IMR-90 (cell line): ENCODE results near the gene KLHL33. TPM values are rescaled to one million over a fixed set of nuclear protein-coding genes. Genes with fewer than 3 reads are reported as not detected.

Source experiments
- ATAC-seq: fragments of 200-7000 bp; cut with Tn5 transposase; 2 replicates; pipeline ENCODE4 v1.9.1; 2020; ENCODE audit warnings: low read depth, mild to moderate bottlenecking, moderate library complexity
- Bru-seq: library from RNA; stranded (reverse); fragments of 400-500 nt; gene quantifications from one replicate; lab custom pipeline; 2021; lab: Mats Ljungman, UMichigan
- BruChase-seq, 2 experiments: library from RNA; stranded (reverse); fragments of 400-500 nt; gene quantifications; one replicate each; lab custom pipeline; 2021; lab: Mats Ljungman, UMichigan
- BruUV-seq: library from RNA; stranded (reverse); fragments of 400-500 nt; replicated peaks from 2 replicates; lab custom pipeline; 2021; lab: Mats Ljungman, UMichigan
- CTCF ChIA-PET: fragments of 300-600 bp; formaldehyde crosslinking; extraction: SDS; loops from one replicate; lab custom pipeline; 2021; ENCODE audit warnings: antibody characterized with exemption; lab: Yijun Ruan, JAX
- POLR2A ChIA-PET: fragments of 300-600 bp; sonication (Branson Sonifier 250); formaldehyde crosslinking; loops from one replicate; lab custom pipeline; 2022; ENCODE audit warnings: antibody characterized with exemption; ENCODE audit not compliant: unreplicated experiment; lab: Charles Lee
- DNase-seq: peaks from one replicate; pipeline ENCODE4 v3.0.0; 2013
- H2AFZ ChIP-seq: replicated peaks from 2 replicates; pipeline ENCODE3; 2013; ENCODE audit warnings: low read length, mild to moderate bottlenecking; ENCODE audit not compliant: poor library complexity
- H2AK5ac ChIP-seq: 2 replicates; pipeline ENCODE4 v1.6.1; 2013; ENCODE audit warnings: low read depth, low read length, inconsistent platforms
- H2AK9ac ChIP-seq: replicated peaks from 2 replicates; pipeline ENCODE3; 2013; ENCODE audit warnings: mild to moderate bottlenecking, low read depth, low read length, moderate library complexity; ENCODE audit not compliant: poor library complexity
- H2BK120ac ChIP-seq: 2 replicates; pipeline ENCODE4 v1.6.1; 2013; ENCODE audit warnings: low read depth, low read length, inconsistent platforms
- H2BK15ac ChIP-seq: 3 replicates; pipeline ENCODE4 v1.6.1; 2013; ENCODE audit warnings: low read depth, low read length, inconsistent platforms
- H2BK20ac ChIP-seq: 2 replicates; pipeline ENCODE4 v1.6.1; 2013; ENCODE audit warnings: low read depth, mild to moderate bottlenecking, inconsistent platforms, low read length, moderate library complexity
- H2BK5ac ChIP-seq: 2 replicates; pipeline ENCODE4 v1.6.1; 2013; ENCODE audit warnings: mild to moderate bottlenecking, low read depth, low read length, inconsistent platforms; ENCODE audit not compliant: poor library complexity, severe bottlenecking
- H3K14ac ChIP-seq: replicated peaks from 2 replicates; pipeline ENCODE4 v1.6.1; 2013; ENCODE audit warnings: low read depth, low read length, inconsistent platforms
- H3K18ac ChIP-seq: 2 replicates; pipeline ENCODE4 v1.6.1; 2013; ENCODE audit warnings: low read depth, low read length, control low read depth
- H3K23ac ChIP-seq: 2 replicates; pipeline ENCODE4 v1.6.1; 2013; ENCODE audit warnings: low read depth, low read length, inconsistent platforms
- H3K27ac ChIP-seq: 2 replicates; pipeline ENCODE4 v1.5.1; 2013; ENCODE audit warnings: mild to moderate bottlenecking, control low read depth, low read length; ENCODE audit not compliant: insufficient read depth
- H3K27me3 ChIP-seq: 2 replicates; pipeline ENCODE4 v1.6.1; 2013; ENCODE audit warnings: low read length; ENCODE audit not compliant: control insufficient read depth, insufficient read depth
- H3K36me3 ChIP-seq: 2 replicates; pipeline ENCODE4 v1.6.1; 2013; ENCODE audit warnings: low read length, mixed read lengths; ENCODE audit not compliant: control insufficient read depth, insufficient read depth
- H3K4ac ChIP-seq: 2 replicates; pipeline ENCODE4 v1.6.1; 2013; ENCODE audit warnings: low read depth, low read length, inconsistent platforms
- H3K4me1 ChIP-seq: 2 replicates; pipeline ENCODE4 v1.6.1; 2013; ENCODE audit warnings: low read length, mixed read lengths; ENCODE audit not compliant: control insufficient read depth, insufficient read depth
- H3K4me2 ChIP-seq: 2 replicates; pipeline ENCODE4 v1.6.1; 2013; ENCODE audit warnings: low read depth, mild to moderate bottlenecking, control low read depth, low read length, moderate library complexity
- H3K4me3 ChIP-seq: 2 replicates; pipeline ENCODE4 v1.5.1; 2013; ENCODE audit warnings: low read depth, mild to moderate bottlenecking, control low read depth, low read length, moderate library complexity; ENCODE audit not compliant: insufficient read depth
- H3K56ac ChIP-seq: 2 replicates; pipeline ENCODE4 v1.6.1; 2013; ENCODE audit warnings: low read length, inconsistent platforms; ENCODE audit not compliant: insufficient read depth; ENCODE audit errors: extremely low read depth
- H3K79me1 ChIP-seq, 2 experiments: 2 replicates each; pipeline ENCODE4 v1.6.1; 2013; ENCODE audit warnings: low read length in 2 of 2, inconsistent platforms in 1 of 2, low read depth in 1 of 2
- H3K9ac ChIP-seq: 2 replicates; pipeline ENCODE4 v1.6.1; 2013; ENCODE audit warnings: low read depth, low read length, control low read depth
- H3K9me1 ChIP-seq: 2 replicates; pipeline ENCODE4 v1.6.1; 2013; ENCODE audit warnings: low read length, inconsistent platforms; ENCODE audit not compliant: insufficient read depth
- H3K9me3 ChIP-seq: 2 replicates; pipeline ENCODE4 v1.6.1; 2013; ENCODE audit warnings: low read length; ENCODE audit not compliant: control insufficient read depth, insufficient read depth
- H4K20me1 ChIP-seq: 2 replicates; pipeline ENCODE4 v1.6.1; 2013; ENCODE audit warnings: low read length, inconsistent platforms; ENCODE audit not compliant: insufficient read depth
- H4K5ac ChIP-seq: 2 replicates; pipeline ENCODE4 v1.6.1; 2013; ENCODE audit warnings: mild to moderate bottlenecking, low read depth, low read length, control low read depth
- H4K8ac ChIP-seq, 2 experiments: 2 replicates each; pipeline ENCODE4 v1.6.1; 2013; ENCODE audit warnings: low read depth in 2 of 2, low read length in 2 of 2, control low read depth in 1 of 2, inconsistent platforms in 1 of 2
- H4K91ac ChIP-seq: 2 replicates; pipeline ENCODE4 v1.6.1; 2013; ENCODE audit warnings: low read depth, low read length, inconsistent platforms; ENCODE audit not compliant: insufficient read depth
- BHLHE40 ChIP-seq: fragments of 150-350 bp; IDR thresholded peaks from 2 replicates; pipeline ENCODE4 v1.6.1; 2016; ENCODE audit warnings: mild to moderate bottlenecking, low read depth, low read length
- CHD1 ChIP-seq: IDR thresholded peaks from 2 replicates; pipeline ENCODE4 v1.6.1; 2012; ENCODE audit warnings: low read depth, low read length, improper control_type of control experiment
- ELK1 ChIP-seq: fragments of 150-350 bp; IDR thresholded peaks from 2 replicates; pipeline ENCODE4 v1.6.1; 2016; ENCODE audit warnings: low read depth, mild to moderate bottlenecking, low read length, moderate library complexity, borderline replicate concordance
- MAZ ChIP-seq: IDR thresholded peaks from 2 replicates; pipeline ENCODE4 v1.6.1; 2012; ENCODE audit warnings: low read depth, mild to moderate bottlenecking, low read length, improper control_type of control experiment, moderate library complexity, borderline replicate concordance
- NFE2L2 ChIP-seq: fragments of 150-350 bp; IDR thresholded peaks from 2 replicates; pipeline ENCODE4 v1.6.1; 2016; ENCODE audit warnings: low read depth, mild to moderate bottlenecking, low read length
- RAD21 ChIP-seq: IDR thresholded peaks from 2 replicates; pipeline ENCODE4 v1.6.1; 2012; ENCODE audit warnings: low read length, improper control_type of control experiment
- SMC3 ChIP-seq: fragments of 150-350 bp; IDR thresholded peaks from 2 replicates; pipeline ENCODE4 v1.6.1; 2016; ENCODE audit warnings: low read depth, mild to moderate bottlenecking, antibody characterized with exemption, low read length, moderate library complexity
- WGBS, 2 experiments: methylation state at CpG; one replicate each; pipeline versions ENCODE4 v1.1.5 to v1.1.7; 2013; ENCODE audit warnings: missing lambda C conversion rate in 2 of 2; ENCODE audit not compliant: insufficient read length in 1 of 2; ENCODE audit errors: extremely low coverage in 2 of 2; 5-methylcytosine and 5-hydroxymethylcytosine counted together
- dilution Hi-C: fragments of 300-500 bp; cut with HindIII; formaldehyde crosslinking; loops from one replicate; pipeline ENCODE4 v1.14.3; 2018; ENCODE audit warnings: low sequenced_read_pairs; ENCODE audit not compliant: unreplicated experiment
- in situ Hi-C: fragments of 300-500 bp; cut with MboI; formaldehyde crosslinking; loops from 3 replicates; pipeline ENCODE4 v1.14.3; 2019; ENCODE audit warnings: low sequenced_read_pairs, inconsistent platforms, mixed read lengths
- intact Hi-C: fragments of 100-400 bp; cut with micrococcal nuclease; formaldehyde crosslinking; loops from 2 replicates; pipeline ENCODE4 v1.10.0; 2022
- long read RNA-seq: library from polyadenylated mRNA; unstranded; transcript quantifications from one replicate; pipeline ENCODE4 v2.0.0, GENCODE V29; 2021; ENCODE audit not compliant: unreplicated experiment
- polyA plus RNA-seq, 3 experiments: library from polyadenylated mRNA; depleted of rRNA; stranded (reverse); fragments of >200 nt; gene quantifications; 2 replicates each; pipeline ENCODE4 v1.2.3, GENCODE V29; 2012; ENCODE audit warnings: low replicate concordance in 1 of 3
- total RNA-seq: library from RNA; depleted of rRNA; stranded (reverse); fragments of >200 nt; gene quantifications from 2 replicates; pipeline ENCODE4 v1.2.3, GENCODE V29; 2012; rRNA removed
- TF ChIP-seq, protein P1 (sequence below): fragments of 150-350 bp; IDR thresholded peaks from 2 replicates; pipeline ENCODE4 v1.6.1; 2017; ENCODE audit warnings: mild to moderate bottlenecking, antibody characterized with exemption, low read length, low read depth

Gene KLHL33, protein sequence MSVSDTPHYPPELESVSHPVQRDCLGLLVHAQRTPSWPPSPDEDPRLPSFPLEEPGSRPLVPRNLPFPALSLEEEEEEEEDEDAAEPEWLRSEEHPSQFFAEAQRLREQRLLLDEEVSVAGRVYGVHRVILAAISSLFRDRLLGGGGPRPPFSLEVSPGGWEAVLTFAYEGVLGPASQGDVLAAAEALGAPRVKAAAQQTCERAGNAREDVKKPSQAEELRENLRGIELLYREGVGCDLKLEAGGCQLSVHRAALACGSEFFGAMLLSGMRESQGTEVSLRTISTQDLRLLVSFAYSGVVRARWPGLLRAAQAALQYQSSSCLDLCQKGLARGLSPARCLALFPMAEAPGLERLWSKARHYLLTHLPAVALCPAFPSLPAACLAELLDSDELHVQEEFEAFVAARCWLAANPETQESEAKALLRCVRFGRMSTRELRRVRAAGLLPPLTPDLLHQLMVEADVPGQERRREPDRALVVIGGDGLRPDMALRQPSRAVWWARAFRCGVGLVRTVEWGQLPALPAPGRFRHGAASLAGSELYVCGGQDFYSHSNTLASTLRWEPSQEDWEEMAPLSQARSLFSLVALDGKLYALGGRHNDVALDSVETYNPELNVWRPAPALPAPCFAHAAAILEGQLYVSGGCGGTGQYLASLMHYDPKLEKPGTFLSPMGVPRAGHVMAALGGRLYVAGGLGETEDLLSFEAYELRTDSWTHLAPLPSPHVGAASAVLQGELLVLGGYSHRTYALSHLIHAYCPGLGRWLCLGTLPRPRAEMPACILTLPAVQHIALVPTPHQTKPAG
- under 0.01 TPM in 2 replicates for total RNA-seq
- 0.03 TPM in 2 replicates for polyA plus RNA-seq (2012; rRNA removed)
- polyA plus RNA-seq (2012; cell fraction: cytosol; rRNA removed): 0.01 and 0.03 TPM in 2 replicates
- polyA plus RNA-seq (2012; cell fraction: nucleus; rRNA removed; ENCODE audit: low replicate concordance): 0.16 and 0.22 TPM in 2 replicates
- not detected for Bru-seq, nascent RNA
- percentile 11 among the genes with signal in this experiment for BruChase-seq, experiment 1, labeled RNA remaining after a 6-hour chase
- BruChase-seq, experiment 2, labeled RNA remaining after a 2-hour chase: not detected
- long read RNA-seq: 0 reads

GRCh38 chr14:20435582-20436362, at the start of gene KLHL33:
Gene KLHL33, minus strand, starts transcription at chr14:20436166. Its CDS starts 355 bp downstream, at chr14:20435811.
- peak within 1 kb of the TSS in 1 of 2 experiments; percentile 27; a peak in 1 of 4 replicates for H4K8ac ChIP-seq
- ATAC-seq (no peak; the same call in 1 of the 2 replicates), DNase-seq (no peak)
- no peak within 1 kb of the TSS for H3K56ac ChIP-seq
- no peak within 1 kb of the TSS for H3K18ac ChIP-seq
- ChIA-PET CTCF (no interaction called here), POLR2A (interaction anchor here (1.1 kb wide), 1 partner anchor 23 kb away, joined by 7 read pairs; no protein-coding TSS in a partner anchor)
- no peak within 1 kb of the TSS for H3K9ac ChIP-seq
- intact Hi-C loops: no loop called here
- dilution Hi-C loops: no loop called here
- H3K27ac ChIP-seq: no peak within 1 kb of the TSS
- H4K91ac ChIP-seq: no peak within 1 kb of the TSS
- peaks cover 2% of the 10 kb centered on the region; the same call in 1 of the 2 replicates for H3K4me1 ChIP-seq
- no peak within 1 kb of the TSS for H3K4ac ChIP-seq
- H3K14ac ChIP-seq: no peak within 1 kb of the TSS; the same call in 1 of the 2 replicates
- H3K36me3 ChIP-seq: no peaks in the 10 kb centered on the region
- BruUV-seq: no TSS peak
- H2BK20ac ChIP-seq: no peak within 1 kb of the TSS
- 67% methylated on average over 5 of the region's 17 CpGs; no CpG with 5 or more reads in 1 of the 2 experiments for WGBS, 2 experiments
- no peak within 1 kb of the TSS; the same call in 1 of the 2 replicates for H2AK5ac ChIP-seq
- in situ Hi-C loops: no loop called here
- H2AK9ac ChIP-seq: peak within 1 kb of the TSS; percentile 48
- no peak within 1 kb of the TSS for H4K5ac ChIP-seq
- peak within 1 kb of the TSS; percentile 85 for H2AFZ ChIP-seq
- H2BK5ac ChIP-seq: no peak within 1 kb of the TSS
- no peaks in the 10 kb centered on the region for H4K20me1 ChIP-seq
- H3K27me3 ChIP-seq: peaks cover 8% of the 10 kb centered on the region; the same call in 1 of the 2 replicates
- H3K9me3 ChIP-seq: no peaks in the 10 kb centered on the region
- no peaks in the 10 kb centered on the region for H3K9me1 ChIP-seq
- no peak within 1 kb of the TSS for H2BK120ac ChIP-seq
- H3K23ac ChIP-seq: no peak within 1 kb of the TSS
- H3K4me3 ChIP-seq: no peak within 1 kb of the TSS; the same call in 1 of the 2 replicates
- H3K4me2 ChIP-seq: peak within 1 kb of the TSS; percentile 23; the same call in 1 of the 2 replicates
- no peak within 1 kb of the TSS for H2BK15ac ChIP-seq
- H3K79me1 ChIP-seq: no peaks in the 10 kb centered on the region
- TF ChIP-seq NFE2L2: no peak
- no peak for TF ChIP-seq RAD21
- no peak for TF ChIP-seq SMC3
- TF ChIP-seq MAZ: no peak
- TF ChIP-seq, protein P1, sequence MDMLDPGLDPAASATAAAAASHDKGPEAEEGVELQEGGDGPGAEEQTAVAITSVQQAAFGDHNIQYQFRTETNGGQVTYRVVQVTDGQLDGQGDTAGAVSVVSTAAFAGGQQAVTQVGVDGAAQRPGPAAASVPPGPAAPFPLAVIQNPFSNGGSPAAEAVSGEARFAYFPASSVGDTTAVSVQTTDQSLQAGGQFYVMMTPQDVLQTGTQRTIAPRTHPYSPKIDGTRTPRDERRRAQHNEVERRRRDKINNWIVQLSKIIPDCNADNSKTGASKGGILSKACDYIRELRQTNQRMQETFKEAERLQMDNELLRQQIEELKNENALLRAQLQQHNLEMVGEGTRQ: no peak
- TF ChIP-seq ELK1: no peak
- TF ChIP-seq CHD1: no peak
- TF ChIP-seq BHLHE40: no peak
